HEK293 (cell line): ENCODE measurements around the gene FOXI2.

Experiments used
- CTCF ChIA-PET: fragments of 350-600 bp; formaldehyde crosslinking; extraction: SDS; loops from one replicate; lab custom pipeline; 2021; ENCODE audit warnings: antibody characterized with exemption; lab: Yijun Ruan, JAX
- POLR2A ChIA-PET: fragments of 300-600 bp; formaldehyde crosslinking; extraction: SDS; loops from one replicate; lab custom pipeline; 2020; ENCODE audit warnings: antibody characterized with exemption, inconsistent platforms; lab: Yijun Ruan, JAX
- H3K27ac ChIP-seq: fragments of 200-500 bp; sonication (Bioruptor generic); 2 replicates; pipeline ENCODE4 v1.5.1; 2014; ENCODE audit warnings: low read depth, low read length, control low read depth, inconsistent platforms; ENCODE audit errors: extremely low read depth
- H3K36me3 ChIP-seq, 2 experiments: fragments of 200-500 bp in 1 of 2; sonication (Bioruptor generic) in 1 of 2; 1 replicate in 1 of 2; 2 replicates in 1 of 2; pipeline ENCODE4 v1.5.1; 2014 to 2017; ENCODE audit warnings: inconsistent platforms in 2 of 2, low read length in 2 of 2; ENCODE audit not compliant: control insufficient read depth in 2 of 2, insufficient read depth in 1 of 2
- H3K4me1 ChIP-seq: fragments of 200-500 bp; sonication (Bioruptor generic); 2 replicates; pipeline ENCODE4 v1.5.1; 2014; ENCODE audit warnings: mild to moderate bottlenecking, low read length, inconsistent platforms; ENCODE audit not compliant: control insufficient read depth, insufficient read depth
- H3K4me3 ChIP-seq: 2 replicates; pipeline ENCODE4 v1.5.1; 2011; ENCODE audit warnings: low read depth, mild to moderate bottlenecking, control low read depth, low read length, moderate library complexity
- H3K9me3 ChIP-seq: fragments of 200-500 bp; sonication (Bioruptor generic); 2 replicates; pipeline ENCODE4 v1.5.1; 2014; ENCODE audit warnings: low read depth, low read length, inconsistent platforms; ENCODE audit not compliant: control insufficient read depth, insufficient read depth
- EGR2 ChIP-seq: fragments of 450-650 bp; formaldehyde crosslinking; IDR thresholded peaks from 2 replicates; pipeline ENCODE4 v1.5.1; 2016; ENCODE audit warnings: low read depth, missing biosample characterization, missing genetic modification characterization
- PRDM10 ChIP-seq: fragments of 450-650 bp; formaldehyde crosslinking; IDR thresholded peaks from 2 replicates; pipeline ENCODE4 v1.5.1; 2016; ENCODE audit warnings: missing biosample characterization, missing genetic modification characterization
- SP7 ChIP-seq: fragments of 450-650 bp; formaldehyde crosslinking; IDR thresholded peaks from 2 replicates; pipeline ENCODE4 v1.5.1; 2016; ENCODE audit warnings: missing biosample characterization, missing genetic modification characterization
- TRIM28 ChIP-seq: IDR thresholded peaks from 2 replicates; pipeline ENCODE4 v1.6.1; 2011; ENCODE audit warnings: low read length, control low read depth, borderline replicate concordance
- ZBTB48 ChIP-seq: fragments of 450-650 bp; formaldehyde crosslinking; IDR thresholded peaks from 2 replicates; pipeline ENCODE4 v1.5.1; 2016; ENCODE audit warnings: missing biosample characterization, missing genetic modification characterization
- ZNF155 ChIP-seq: fragments of 450-650 bp; formaldehyde crosslinking; IDR thresholded peaks from 2 replicates; pipeline ENCODE4 v1.5.1; 2016; ENCODE audit warnings: missing biosample characterization, missing genetic modification characterization
- ZNF16 ChIP-seq: fragments of 450-650 bp; formaldehyde crosslinking; IDR thresholded peaks from 2 replicates; pipeline ENCODE4 v1.5.1; 2016; ENCODE audit warnings: low read depth, missing biosample characterization, missing genetic modification characterization
- ZNF18 ChIP-seq: fragments of 450-650 bp; formaldehyde crosslinking; IDR thresholded peaks from 2 replicates; pipeline ENCODE4 v1.5.1; 2016; ENCODE audit warnings: missing biosample characterization, missing genetic modification characterization
- ZNF2 ChIP-seq: fragments of 450-650 bp; formaldehyde crosslinking; IDR thresholded peaks from 2 replicates; pipeline ENCODE4 v1.5.1; 2016; ENCODE audit warnings: missing biosample characterization, missing genetic modification characterization
- ZNF223 ChIP-seq: fragments of 450-650 bp; formaldehyde crosslinking; IDR thresholded peaks from 2 replicates; pipeline ENCODE4 v1.5.1; 2016; ENCODE audit warnings: missing biosample characterization, missing genetic modification characterization
- ZNF398 ChIP-seq: fragments of 450-650 bp; formaldehyde crosslinking; IDR thresholded peaks from 2 replicates; pipeline ENCODE4 v1.5.1; 2017; ENCODE audit warnings: missing biosample characterization, missing genetic modification characterization
- ZNF555 ChIP-seq: fragments of 450-650 bp; formaldehyde crosslinking; conservative IDR thresholded peaks from 2 replicates; pipeline ENCODE4 v1.5.1; 2017; ENCODE audit warnings: missing biosample characterization, mild to moderate bottlenecking, missing genetic modification characterization, inconsistent platforms
- ZNF560 ChIP-seq: fragments of 450-650 bp; formaldehyde crosslinking; IDR thresholded peaks from 2 replicates; pipeline ENCODE4 v1.5.1; 2017; ENCODE audit warnings: missing biosample characterization, missing genetic modification characterization, borderline replicate concordance
- ZNF580 ChIP-seq: fragments of 450-650 bp; formaldehyde crosslinking; IDR thresholded peaks from 2 replicates; pipeline ENCODE4 v1.5.1; 2016; ENCODE audit warnings: missing biosample characterization, missing genetic modification characterization
- ZNF660 ChIP-seq: fragments of 450-650 bp; IDR thresholded peaks from 2 replicates; pipeline ENCODE4 v1.5.1; 2018; ENCODE audit warnings: missing biosample characterization, mild to moderate bottlenecking, missing genetic modification characterization
- ZNF777 ChIP-seq: fragments of 450-650 bp; formaldehyde crosslinking; IDR thresholded peaks from 2 replicates; pipeline ENCODE4 v1.5.1; 2017; ENCODE audit warnings: missing biosample characterization, missing genetic modification characterization, borderline replicate concordance
- ZNF785 ChIP-seq: fragments of 450-650 bp; formaldehyde crosslinking; IDR thresholded peaks from 2 replicates; pipeline ENCODE4 v1.5.1; 2016; ENCODE audit warnings: missing biosample characterization, missing genetic modification characterization
- ZNF792 ChIP-seq: fragments of 450-650 bp; formaldehyde crosslinking; IDR thresholded peaks from 2 replicates; pipeline ENCODE4 v1.5.1; 2016; ENCODE audit warnings: missing biosample characterization, missing genetic modification characterization
- ZSCAN18 ChIP-seq: fragments of 450-650 bp; formaldehyde crosslinking; IDR thresholded peaks from 2 replicates; pipeline ENCODE4 v1.5.1; 2016; ENCODE audit warnings: missing biosample characterization, missing genetic modification characterization
- ZSCAN4 ChIP-seq: fragments of 450-650 bp; formaldehyde crosslinking; IDR thresholded peaks from 2 replicates; pipeline ENCODE4 v1.5.1; 2017; ENCODE audit warnings: missing biosample characterization, missing genetic modification characterization

FOXI2 gene

GRCh38 chr10:127739908-127740307 lies 2.9 kb downstream of the FOXI2 start:
- no peaks in the 10 kb centered on the region for H3K36me3 ChIP-seq
- CTCF ChIA-PET, result no interaction called here
- H3K4me1 ChIP-seq, result no peaks in the 10 kb centered on the region

GRCh38 chr10:127740596-127740995 lies 3.6 kb downstream of the FOXI2 start:
- H3K4me3 ChIP-seq, result no peak overlapping the region
- no peaks in the 10 kb centered on the region for H3K9me3 ChIP-seq
- no peaks in the 10 kb centered on the region for H3K36me3 ChIP-seq
- H3K4me1 ChIP-seq, result no peaks in the 10 kb centered on the region
- TF ChIP-seq ZNF777 (no peak), ZBTB48 (tag by site-specific recombination) (peak; percentile 77), ZNF398 (peak; percentile 80), ZSCAN4 (tag by site-specific recombination) (peak; percentile 57; the same call in 1 of the 2 replicates), ZSCAN18 (tag by site-specific recombination) (no peak), ZNF155 (no peak)
- no peak overlapping the region for H3K27ac ChIP-seq
- ChIA-PET POLR2A (no interaction called here), CTCF (interaction anchor here (1.2 kb wide), 1 partner anchor 25 kb away, joined by 3 read pairs; no protein-coding TSS in a partner anchor)

More at GRCh38 chr10:127739908-127740307, 2.9 kb downstream of the FOXI2 start:
- peak; percentile 31; the same call in 1 of the 2 replicates for TF ChIP-seq EGR2 (tag by site-specific recombination)
- TF ChIP-seq ZNF560 (tag by site-specific recombination), result no peak
- no peak overlapping the region for H3K4me3 ChIP-seq
- POLR2A ChIA-PET, result no interaction called here
- H3K9me3 ChIP-seq, result no peaks in the 10 kb centered on the region
- no peak overlapping the region for H3K27ac ChIP-seq

- no peaks in the 10 kb centered on the region for H3K36me3 ChIP-seq
- ChIA-PET POLR2A (no interaction called here), CTCF (no interaction called here)
- H3K4me3 ChIP-seq, result no peak overlapping the region
- TF ChIP-seq TRIM28 (no peak), ZNF785 (no peak), ZNF223 (tag by site-specific recombination) (no peak), ZNF555 (tag by site-specific recombination) (no peak), ZNF2 (no peak), SP7 (tag by site-specific recombination) (no peak), ZNF660 (tag by site-specific recombination) (no peak), PRDM10 (tag by site-specific recombination) (no peak), ZNF16 (tag by site-specific recombination) (no peak), ZNF792 (tag by site-specific recombination) (no peak), ZNF18 (tag by site-specific recombination) (no peak), ZNF580 (tag by site-specific recombination) (no peak)
- no peaks in the 10 kb centered on the region for H3K4me1 ChIP-seq
- H3K9me3 ChIP-seq, result no peaks in the 10 kb centered on the region
- no peak overlapping the region for H3K27ac ChIP-seq
Measured at GRCh38 chr10:127743205-127743604, 6.2 kb downstream of the FOXI2 start.
